HG02852 (cell line): ENCODE results near the gene ST6GALNAC5.

ENCODE experiments used
- ATAC-seq: cut with Tn5 transposase; IDR thresholded peaks from one replicate; pipeline ENCODE4 v1.9.1; 2021; ENCODE audit warnings: mild to moderate bottlenecking, moderate library complexity; ENCODE audit not compliant: unreplicated experiment

The ST6GALNAC5 gene

GRCh38 chr1:76998582-76999223 is 131.4 kb downstream of the ST6GALNAC5 start:
- no peak for ATAC-seq

- no peak for ATAC-seq
Observed at GRCh38 chr1:77007675-77008074, 140.4 kb downstream of the ST6GALNAC5 start.

- no peak for ATAC-seq
Observed at GRCh38 chr1:77010937-77011336, 143.7 kb downstream of the ST6GALNAC5 start.

DNA sequence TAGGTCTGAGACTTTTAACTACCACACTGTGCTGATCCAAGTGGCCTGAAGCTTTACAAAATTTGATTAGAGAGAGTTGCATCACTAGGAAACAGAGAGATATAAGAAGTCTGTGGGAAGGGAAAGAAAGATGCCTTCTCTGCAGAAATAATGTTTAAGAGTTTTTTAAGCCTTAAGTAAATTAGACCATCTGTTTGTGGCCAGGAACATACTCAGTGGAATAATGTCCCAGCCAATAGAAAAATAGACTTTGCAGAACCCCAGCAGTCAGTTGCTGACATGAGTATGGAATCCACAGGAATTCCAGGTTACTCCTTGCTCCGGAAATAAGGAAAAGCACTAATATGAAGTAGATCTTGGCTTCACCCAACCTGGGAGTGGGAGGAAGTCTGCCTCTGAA is 144.8 kb downstream of the ST6GALNAC5 start:
- ATAC-seq: no peak

DNA sequence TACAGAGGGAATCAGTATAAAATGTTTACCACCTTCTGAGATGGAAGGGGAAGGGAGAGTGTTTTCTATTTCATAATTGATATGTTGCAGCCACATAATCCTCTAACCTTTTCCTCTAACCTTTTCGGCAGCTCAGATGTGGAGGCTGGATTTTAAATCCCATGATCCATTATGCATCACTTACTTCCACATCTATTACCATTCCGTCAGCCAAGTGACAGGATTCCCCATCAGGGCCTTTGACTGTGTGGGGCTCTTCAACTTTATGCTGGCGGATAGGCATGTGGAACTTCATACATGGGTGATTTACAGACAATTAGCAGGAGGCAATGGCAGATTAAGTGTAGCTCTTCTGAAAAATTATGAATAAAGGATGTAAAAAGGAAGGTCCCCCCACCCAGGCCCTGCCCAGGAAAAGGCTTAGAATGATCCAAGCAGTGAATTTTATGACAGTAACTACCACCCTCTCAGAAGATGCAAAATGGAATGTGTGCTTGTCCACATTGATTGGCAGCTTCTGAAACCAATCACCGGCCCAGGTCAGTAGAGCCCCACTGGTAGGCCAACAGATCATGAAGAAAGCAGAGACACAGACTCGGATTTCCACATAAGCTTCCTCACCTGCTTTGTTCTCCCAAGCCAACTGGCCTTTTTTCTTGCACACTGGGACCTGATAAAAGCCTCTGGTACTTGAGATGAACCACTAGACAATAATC is 147.0 kb downstream of the ST6GALNAC5 start:
- ATAC-seq: no peak

- ATAC-seq: no peak
Observed at GRCh38 chr1:77015748-77016341, 148.6 kb downstream of the ST6GALNAC5 start.

- no peak for ATAC-seq
Observed at GRCh38 chr1:77016386-77016985, 149.2 kb downstream of the ST6GALNAC5 start.

DNA sequence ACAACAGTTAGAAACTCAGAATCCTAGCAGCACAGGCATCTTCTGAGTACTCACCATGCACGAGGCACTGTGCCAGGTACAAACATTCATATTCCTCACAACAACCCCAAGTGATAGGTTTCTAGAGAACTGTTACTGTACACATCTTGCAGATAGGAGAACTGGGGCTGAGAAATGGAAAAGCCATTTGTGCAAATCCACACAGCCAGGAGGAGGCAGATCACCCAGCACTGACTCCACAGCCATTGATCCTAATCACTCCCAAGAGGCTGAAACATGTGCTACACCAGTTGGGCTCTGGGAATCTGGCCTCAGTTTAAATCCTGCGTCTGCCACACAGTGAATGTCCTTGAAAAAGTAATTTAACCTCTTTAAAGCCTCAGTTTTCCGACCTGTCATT is 151.0 kb downstream of the ST6GALNAC5 start:
- no peak for ATAC-seq

- no peak for ATAC-seq
Observed at GRCh38 chr1:77018761-77019160, 151.5 kb downstream of the ST6GALNAC5 start.

- no peak for ATAC-seq
Observed at GRCh38 chr1:77021732-77022131, 154.5 kb downstream of the ST6GALNAC5 start.

DNA sequence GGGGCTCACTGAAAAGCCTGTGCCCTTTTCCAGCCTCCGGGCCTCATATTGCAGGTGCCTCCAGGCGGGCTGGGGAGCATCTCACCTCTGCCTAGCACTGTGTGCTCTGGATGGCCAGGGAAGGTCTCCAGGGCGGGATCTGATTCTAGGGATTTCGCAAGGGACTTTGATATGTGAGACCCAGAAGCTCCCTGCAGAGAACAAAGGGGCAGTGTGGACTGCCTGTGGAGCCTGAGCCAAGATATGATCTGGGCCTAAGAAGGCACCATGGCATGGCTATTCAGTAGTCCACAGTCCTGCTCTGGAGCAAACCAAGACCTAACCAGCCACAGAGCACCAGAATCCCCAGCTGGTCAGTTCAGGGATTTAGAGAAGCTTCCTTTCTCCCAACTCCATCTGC is 157.2 kb downstream of the ST6GALNAC5 start:
- no peak for ATAC-seq

- ATAC-seq: no peak
Observed at GRCh38 chr1:77025599-77025998, 158.3 kb downstream of the ST6GALNAC5 start.

- ATAC-seq: no peak
Observed at GRCh38 chr1:77026135-77026534, 158.9 kb downstream of the ST6GALNAC5 start.

DNA sequence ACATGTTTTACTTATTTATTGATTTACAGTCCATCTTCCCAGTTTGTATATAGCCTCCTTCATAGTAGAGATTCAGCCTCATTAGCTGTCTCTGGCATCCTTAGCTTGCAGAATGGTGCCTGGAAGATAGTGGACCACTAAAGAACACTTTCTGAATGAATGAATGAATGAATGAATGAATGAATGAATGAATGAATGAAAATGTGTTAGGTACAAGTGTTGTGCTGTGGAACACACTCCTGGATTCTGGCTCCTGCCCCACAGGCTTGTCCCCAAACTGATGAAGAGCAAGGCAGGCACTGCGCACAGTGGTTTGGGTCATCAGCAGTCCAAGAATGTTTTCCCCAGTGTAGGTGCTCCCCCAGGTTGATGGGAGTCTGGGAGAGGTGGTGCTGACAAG is 159.4 kb downstream of the ST6GALNAC5 start:
- ATAC-seq: no peak

GRCh38 chr1:77027847-77028246 is 160.6 kb downstream of the ST6GALNAC5 start:
- no peak for ATAC-seq

- ATAC-seq: no peak
Observed at GRCh38 chr1:77030401-77031105, 163.3 kb downstream of the ST6GALNAC5 start.

- ATAC-seq: no peak
Observed at GRCh38 chr1:77031106-77031662, 163.9 kb downstream of the ST6GALNAC5 start.

DNA sequence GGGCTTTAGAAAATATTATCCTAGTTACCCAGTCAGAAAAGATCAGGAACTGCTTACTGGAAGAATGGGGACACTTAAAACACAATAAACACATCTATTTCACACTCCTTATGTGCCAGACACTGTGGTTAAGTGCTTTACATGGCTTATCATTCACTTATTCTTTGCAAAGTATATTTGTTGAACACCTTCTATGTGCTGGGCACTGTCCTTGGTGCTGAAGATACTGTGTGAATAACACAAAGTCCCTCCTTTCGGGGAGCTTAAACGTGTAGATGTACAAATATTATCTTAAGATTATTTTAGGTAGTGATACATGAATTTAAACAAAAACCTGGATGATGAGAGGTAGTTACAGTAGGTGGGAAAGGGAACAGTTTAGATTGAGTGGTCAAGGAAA is 169.3 kb downstream of the ST6GALNAC5 start:
- no peak for ATAC-seq

DNA sequence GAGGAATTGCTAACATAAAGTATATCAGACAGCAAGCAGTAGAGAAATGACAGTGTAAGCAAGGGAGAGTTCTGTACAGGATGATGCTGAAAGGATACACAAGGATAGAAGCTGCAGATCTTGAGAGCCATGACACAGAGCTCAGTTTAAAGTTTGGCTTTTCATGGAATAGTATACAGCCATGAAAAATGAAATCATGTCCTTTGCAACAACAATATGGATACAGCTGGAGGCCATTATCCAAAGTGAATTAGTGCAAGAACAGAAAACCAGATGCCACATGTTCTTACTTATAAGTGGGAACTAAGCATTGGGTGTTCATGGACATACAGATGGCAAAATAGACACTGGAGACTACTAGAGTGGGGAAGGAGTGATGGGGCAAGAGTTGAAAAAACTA is 169.8 kb downstream of the ST6GALNAC5 start:
- ATAC-seq: no peak

DNA sequence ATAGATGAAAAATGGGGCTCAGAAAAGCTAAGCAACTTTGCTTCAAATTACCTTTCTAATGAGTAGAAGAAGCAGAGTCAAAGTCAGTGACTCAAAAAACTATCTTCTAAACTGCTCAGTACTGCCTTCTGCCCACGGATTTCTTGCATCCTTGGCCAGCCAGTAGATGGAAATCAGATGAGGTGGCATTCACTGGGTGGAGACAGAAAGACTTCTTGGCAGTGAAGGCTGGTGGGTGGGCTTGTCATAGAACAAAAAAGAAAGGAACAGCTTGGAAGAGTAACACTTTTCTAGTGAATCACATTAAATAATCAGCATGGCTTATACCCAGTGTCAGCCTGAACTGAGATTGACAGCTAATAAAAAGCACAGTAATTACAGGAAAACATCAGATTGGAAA is 170.7 kb downstream of the ST6GALNAC5 start:
- no peak for ATAC-seq

DNA sequence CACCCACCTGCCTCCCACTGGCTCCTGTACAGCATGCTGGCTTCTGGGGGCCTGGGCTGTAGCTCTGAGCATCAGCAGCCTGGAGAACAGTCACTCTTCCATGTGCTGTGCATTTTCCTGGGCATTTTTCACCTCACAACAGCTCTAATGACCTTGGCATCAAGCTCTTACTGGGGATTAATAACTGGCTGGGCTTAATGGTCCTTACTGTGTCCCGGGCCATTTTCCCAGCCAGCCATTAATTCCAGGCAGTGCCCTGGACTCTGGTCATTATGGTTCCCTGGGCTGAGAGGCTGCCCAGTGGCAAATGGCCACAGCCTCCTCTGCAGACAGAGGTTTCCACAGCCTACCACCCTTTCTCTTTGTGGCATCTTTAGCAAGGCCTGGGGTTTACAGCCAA is 171.8 kb downstream of the ST6GALNAC5 start:
- no peak for ATAC-seq
